Retina (tissue), 1 donor: ENCODE measurements around the gene SLC25A20.
A peak's percentile ranks its signal among the peaks of the same experiment; 100 is the strongest.
"Not testable (repeated sequence)": the region's sequence is repeated elsewhere in the genome, so short reads cannot be mapped to it uniquely, and the experiment has no call there.

ENCODE experiments used
- DNase-seq: peaks from one replicate; pipeline ENCODE4 v3.0.0-alpha.2; 2016

SLC25A20 gene

DNA sequence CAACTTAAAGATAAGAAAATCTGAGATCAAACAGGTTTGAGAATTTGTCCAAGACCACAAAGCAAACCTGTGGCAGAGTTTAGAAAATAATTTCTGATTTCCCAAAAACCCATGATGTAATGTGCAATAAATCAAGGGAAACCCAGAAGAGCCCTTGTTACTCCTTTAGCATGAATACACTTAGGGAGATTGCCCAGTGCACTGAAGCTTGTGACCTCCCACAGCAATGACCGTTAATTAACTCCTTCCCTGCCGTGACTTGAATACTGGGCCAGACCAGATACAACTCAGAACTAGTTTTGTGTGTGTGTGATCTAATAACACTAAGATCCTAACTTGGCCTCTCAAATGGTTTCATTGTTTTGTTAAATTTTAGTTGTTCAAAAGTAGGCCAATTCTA, 53.5 kb downstream of the SLC25A20 start:
- peak; percentile 35 for DNase-seq

DNA sequence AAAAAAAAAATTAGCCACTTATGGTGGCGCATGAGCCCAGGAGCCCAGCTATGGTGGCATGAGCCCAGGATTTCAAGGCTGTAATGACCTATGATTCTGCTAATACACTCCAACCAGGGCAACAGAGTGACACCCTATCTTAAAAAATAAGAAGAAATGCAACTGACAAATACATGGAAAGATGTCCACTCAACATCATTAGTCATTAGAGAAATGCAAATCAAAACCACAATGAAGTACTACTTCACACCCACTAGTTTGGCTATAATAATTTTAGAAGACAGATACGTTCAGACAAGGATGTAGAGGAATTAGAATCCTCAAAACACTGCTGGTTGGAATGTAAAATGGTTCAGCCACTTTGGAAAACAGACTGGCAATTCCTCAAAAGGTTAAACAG, 61.5 kb downstream of the SLC25A20 start:
- no peak for DNase-seq

DNA sequence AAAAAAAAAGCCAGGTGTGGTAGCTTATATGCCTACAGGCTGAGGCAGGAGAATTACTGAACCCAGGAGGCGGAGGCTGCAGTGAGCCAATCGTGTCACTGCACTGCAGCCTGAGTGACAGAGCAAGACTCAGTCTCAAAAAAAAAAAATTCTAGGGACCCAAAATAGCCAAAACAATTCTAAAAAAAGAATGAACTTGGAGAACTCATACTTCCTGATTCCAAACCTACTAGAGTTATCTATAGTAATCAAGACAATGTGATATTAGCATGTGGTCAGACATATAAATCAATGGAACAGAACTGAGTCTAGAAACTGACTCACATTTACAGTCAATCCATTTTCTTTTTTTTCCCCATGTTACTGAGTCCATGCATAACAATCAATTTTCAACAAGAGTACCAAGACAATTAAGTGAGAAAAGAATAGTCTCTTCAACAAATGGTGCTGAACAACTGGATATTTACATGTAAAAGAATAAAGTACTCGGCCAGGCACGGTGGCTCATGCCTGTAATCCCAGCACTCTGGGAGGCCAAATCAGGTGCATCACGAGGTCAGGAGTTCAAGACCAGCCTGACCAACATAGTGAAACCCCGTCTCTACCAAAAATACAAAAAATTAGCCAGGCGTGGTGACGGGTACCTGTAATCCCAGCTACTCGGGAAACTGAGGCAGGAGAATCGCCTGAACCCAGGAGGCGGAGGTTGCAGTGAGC, 62.9 kb downstream of the SLC25A20 start:
- DNase-seq: no peak

DNA sequence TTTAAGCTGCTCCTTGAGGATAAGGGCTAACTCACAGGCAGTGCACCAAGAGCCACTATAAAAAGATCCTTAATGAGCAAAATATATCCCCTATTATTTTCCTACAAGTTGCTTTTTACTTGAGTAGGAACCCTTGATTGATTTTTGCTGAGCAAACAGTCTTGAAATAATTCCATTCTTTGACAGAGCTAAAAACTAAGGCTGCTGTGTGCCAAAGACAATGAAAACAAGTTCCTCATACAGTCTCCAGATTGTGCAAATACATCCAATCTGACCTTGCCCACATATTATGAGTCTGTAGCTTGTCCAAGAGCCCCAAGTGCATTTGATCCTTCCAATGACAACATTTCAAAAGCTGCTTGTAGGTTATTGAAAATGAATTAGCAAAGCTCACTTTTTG, 66.0 kb downstream of the SLC25A20 start:
- no peak for DNase-seq

DNA sequence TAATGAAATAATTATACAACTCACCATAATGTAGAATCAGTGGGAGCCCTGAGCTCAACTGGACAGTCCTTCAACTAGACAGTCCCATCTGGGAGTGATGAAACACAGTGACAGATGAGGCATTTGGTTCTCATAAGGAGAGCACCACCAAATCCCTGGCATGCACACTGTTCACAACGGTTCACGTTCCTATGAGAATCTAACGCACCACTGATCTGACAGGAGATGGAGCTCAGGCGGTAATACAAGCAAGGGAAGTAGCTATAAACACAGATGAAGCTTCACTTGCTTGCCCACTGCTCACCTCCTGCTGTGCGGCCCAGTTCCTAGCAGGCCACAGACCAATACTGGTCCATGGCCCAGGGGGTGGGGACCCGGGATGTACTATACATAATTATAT, 68.0 kb downstream of the SLC25A20 start:
- DNase-seq: peak; percentile 60

DNA sequence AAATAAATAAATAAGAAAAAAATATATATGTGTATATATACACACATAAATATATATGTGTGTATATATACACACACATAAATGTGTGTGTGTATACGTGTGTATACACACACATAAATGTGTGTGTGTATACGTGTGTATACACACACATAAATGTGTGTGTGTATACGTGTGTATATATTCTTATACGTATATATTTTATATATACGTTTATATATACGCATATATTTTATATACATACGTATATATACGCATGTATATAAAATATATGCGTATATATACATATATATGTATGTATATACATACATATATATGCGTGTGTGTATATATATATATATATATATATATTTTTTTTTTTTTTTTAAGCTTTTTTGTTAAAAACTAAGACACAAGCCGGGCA, 69.2 kb downstream of the SLC25A20 start:
- DNase-seq: not testable (repeated sequence)

DNA sequence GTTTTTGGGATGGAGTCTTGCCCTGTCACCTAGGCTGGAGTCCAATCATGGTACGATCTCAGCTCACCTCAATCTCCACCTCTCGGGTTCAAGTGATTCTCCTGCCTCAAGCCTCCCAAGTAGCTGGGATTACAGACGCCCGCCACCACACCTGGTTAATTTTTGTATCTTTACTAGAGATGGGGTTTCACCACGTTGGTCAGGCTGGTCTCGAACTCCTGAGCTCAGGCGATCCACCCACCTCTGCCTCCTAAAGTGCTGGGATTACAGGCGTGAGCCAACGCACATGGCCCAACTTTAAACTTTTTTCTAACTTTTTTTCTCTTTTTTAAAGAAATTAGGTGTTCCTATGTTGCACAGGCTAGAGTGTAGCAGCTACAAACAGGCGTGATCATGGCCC, 70.8 kb downstream of the SLC25A20 start:
- DNase-seq: not testable (repeated sequence)

DNA sequence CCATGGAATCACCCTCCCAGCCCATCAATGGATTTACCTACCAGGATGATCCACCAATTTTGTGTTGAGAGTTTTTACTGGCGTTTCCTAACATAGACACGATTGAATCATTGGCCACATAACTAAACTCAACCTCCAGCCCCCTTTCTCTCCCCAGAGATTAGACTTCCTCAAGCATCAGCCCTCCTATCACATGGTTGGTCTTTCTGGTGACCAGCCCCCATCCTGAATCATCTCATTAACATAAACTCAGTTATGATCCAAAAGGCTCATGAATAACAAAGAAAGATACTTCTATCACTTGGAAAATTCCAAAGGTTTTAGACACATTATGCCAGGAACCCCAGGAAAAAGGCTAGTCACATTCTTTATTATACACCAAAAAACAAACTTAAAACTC, 72.2 kb downstream of the SLC25A20 start:
- DNase-seq: no peak

DNA sequence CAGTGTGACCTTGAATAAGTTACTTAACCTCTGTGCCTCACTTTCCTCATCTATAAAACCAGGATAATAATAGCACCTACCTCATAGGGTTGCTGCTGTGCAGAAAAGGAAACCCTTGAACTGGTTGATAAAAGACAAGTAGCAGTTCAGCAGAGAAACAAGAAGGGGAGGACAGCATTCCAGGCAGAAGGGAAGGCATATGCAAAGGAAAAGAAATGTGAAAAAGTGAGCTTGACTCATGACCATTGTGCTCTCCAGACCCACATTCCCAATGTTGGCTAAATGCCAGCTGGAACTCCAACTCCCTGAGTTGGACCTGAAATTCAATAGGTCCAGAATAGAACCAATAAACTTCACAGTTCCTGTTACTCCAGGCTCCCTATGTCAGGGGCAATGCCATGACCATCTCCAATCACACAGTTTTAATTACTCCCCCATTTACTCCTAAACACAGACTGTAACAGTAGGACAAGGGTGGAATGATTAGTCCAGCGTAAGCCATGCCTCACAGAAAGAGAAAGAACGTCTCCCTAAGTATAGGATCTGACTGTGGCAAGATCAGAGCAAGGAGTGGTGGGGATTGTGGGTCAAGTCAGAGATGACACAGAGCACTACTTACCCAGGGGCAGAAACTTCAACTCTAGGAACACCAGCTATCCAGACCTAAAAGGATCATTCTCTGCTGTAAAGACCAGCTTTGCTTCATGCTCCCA, 77.9 kb downstream of the SLC25A20 start:
- DNase-seq: no peak

DNA sequence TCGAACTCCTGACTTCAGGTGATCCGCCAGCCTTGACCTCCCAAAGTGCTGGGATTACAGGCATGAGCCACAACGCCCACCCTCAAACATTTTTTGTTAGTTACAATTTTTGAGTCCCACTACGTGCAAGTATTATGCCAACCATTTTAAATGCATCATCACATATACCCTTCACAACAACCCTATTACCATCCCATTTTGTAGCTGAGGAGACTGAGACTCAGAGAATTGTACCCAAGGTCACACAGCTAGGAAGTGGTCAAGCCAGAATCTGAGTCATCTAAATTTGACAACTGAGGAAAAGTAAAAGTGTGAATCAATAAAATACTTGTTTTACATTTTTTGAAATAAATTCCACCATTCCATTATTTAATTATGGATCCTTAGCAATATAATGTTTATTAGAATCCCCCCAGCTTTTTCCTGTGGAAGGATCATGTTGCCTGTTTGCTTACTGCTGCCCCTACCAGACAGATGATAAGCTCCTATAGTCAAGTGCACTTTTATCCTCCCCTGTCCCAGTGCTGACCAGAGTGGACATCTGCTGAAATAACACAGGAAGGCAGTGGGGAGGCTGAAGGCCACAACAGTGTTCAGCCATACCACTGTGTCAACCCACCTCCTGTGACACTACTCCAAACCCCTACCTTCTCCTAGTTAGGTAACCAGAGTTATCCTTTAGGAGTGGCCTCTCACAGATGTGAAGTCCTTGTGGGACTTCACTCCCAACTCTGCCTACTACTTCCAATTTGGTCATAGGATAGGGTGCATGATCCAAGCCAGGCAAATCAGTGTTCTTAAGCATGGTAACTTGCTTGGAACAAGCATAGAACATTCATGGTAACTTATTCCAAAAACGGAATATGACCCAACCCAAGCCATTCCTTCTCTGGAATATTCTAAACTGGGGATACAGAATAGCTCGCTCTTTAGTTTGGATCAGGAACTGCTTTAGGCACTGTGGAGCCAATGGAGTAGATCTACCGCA, 79.2 kb downstream of the SLC25A20 start:
- DNase-seq: no peak

DNA sequence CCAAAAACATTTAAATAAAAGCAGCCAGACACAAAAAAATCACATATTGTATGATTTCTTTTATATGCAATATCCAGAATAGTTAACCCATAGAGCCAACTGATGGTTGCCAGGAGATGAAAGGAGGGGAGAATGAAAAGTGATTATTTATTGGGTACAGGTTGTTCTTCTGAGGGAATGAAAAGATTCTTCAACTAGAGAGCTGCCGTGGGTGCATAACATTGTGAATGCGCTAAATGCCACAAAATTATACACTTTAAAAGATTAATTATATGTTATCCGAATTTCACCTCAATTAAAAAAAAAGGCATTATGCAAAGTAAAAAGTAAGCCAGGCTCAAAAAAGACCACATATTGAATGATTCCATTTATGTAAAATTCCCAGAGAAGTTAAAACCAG, 87.2 kb downstream of the SLC25A20 start:
- DNase-seq: no peak
